ENCODE data around the gene SEPTIN8.

Gene SEPTIN8

DNA sequence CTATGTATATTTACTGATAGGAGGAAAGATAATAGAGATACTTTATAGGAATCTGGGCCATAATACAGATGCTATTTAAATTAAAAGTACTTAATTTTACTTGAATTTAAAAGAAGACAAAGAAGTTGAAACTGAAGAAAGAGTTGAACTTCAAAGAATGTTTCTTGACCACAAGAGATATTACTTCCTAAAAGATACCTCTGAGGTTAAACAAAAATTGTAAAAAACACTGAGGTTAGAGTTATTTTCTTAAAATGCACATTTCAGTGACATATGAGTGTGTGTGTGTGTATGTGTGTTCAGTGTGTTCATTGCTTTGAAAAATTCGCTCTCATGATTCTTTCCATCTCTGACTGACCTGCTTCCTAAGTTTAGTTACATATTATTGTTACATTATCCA, 3.5 kb upstream of the SEPTIN8 start:
- Histone ChIP-seq H3K27me3 (replicated peaks) (no peaks in the 10 kb centered on the region), H3K27ac (no peak overlapping the region), H3K36me3 (replicated peaks) (no peaks in the 10 kb centered on the region), H3K4me3 (ENCODE audit: low read depth, low read length) (no peak overlapping the region)
- no peak for DNase-seq
- no peak for TF ChIP-seq CTCF (IDR thresholded peaks at IDR 0.05; ENCODE audit: low read depth, low read length, missing control alignments)
- in situ Hi-C loops (cut with HindIII; ENCODE audit: low pct_ligation_motif_present, low sequenced_read_pairs) = no loop called here

GRCh38 chr5:132779961-132780360, 2.9 kb upstream of the SEPTIN8 start:
- Histone ChIP-seq H3K27ac (no peak overlapping the region), H3K36me3 (replicated peaks) (no peaks in the 10 kb centered on the region), H3K27me3 (replicated peaks) (no peaks in the 10 kb centered on the region), H3K4me3 (ENCODE audit: low read depth, low read length) (no peak overlapping the region)
- TF ChIP-seq CTCF (IDR thresholded peaks at IDR 0.05; ENCODE audit: low read depth, low read length, missing control alignments) = no peak
- no peak for DNase-seq
- in situ Hi-C loops (cut with HindIII; ENCODE audit: low pct_ligation_motif_present, low sequenced_read_pairs) = no loop called here

DNA sequence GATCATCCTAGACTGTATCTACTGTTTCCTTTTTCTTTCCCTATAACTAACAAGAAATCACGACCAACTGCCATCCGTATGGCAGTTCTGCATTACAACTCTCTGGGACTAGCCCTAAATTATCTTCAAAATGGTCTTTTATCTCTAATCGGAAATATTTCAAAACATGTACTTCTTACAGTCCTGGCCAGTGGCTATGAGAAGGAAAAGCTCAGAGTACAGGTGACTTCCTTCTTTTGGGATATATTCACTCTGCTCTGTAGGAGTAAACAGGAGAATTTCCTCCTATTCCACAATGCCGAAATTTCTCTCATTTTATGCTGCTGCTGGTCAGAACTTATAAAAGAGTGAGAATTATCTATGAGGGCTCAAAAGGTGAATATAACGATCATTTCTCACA, 1.8 kb upstream of the SEPTIN8 start:
- TF ChIP-seq CTCF (IDR thresholded peaks at IDR 0.05; ENCODE audit: low read depth, low read length, missing control alignments) = no peak
- in situ Hi-C loops (cut with HindIII; ENCODE audit: low pct_ligation_motif_present, low sequenced_read_pairs) = no loop called here
- H3K27ac ChIP-seq = no peak overlapping the region
- H3K36me3 ChIP-seq (replicated peaks) = no peaks in the 10 kb centered on the region
- no peak overlapping the region for H3K4me3 ChIP-seq (ENCODE audit: low read depth, low read length)
- no peak for DNase-seq
- H3K27me3 ChIP-seq (replicated peaks) = no peaks in the 10 kb centered on the region

GRCh38 chr5:132778129-132778528, 1.1 kb upstream of the SEPTIN8 start:
- Histone ChIP-seq H3K4me3 (ENCODE audit: low read depth, low read length) (peak overlapping the region; percentile 77), H3K27me3 (replicated peaks) (no peaks in the 10 kb centered on the region), H3K36me3 (replicated peaks) (no peaks in the 10 kb centered on the region), H3K27ac (no peak overlapping the region)
- TF ChIP-seq CTCF (IDR thresholded peaks at IDR 0.05; ENCODE audit: low read depth, low read length, missing control alignments) = no peak
- in situ Hi-C loops (cut with HindIII; ENCODE audit: low pct_ligation_motif_present, low sequenced_read_pairs) = no loop called here
- DNase-seq = no peak

DNA sequence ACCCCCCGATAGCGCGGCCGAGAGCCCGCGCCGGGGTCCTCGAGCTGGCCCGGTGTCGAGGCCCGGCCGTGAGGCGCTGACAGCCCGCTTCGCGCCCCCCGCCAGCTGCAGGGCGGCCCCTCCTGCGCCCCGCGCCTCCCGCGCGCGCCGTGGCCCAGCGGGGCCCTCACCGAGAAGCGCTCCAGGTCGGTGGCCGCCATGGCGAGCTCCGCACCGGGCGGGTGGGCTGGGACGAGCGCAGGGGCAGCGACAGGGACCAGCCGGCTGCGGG, 166 bp downstream of the SEPTIN8 start:
- no peak for DNase-seq
- no peak overlapping the region for H3K27ac ChIP-seq
- no peak for TF ChIP-seq CTCF (IDR thresholded peaks at IDR 0.05; ENCODE audit: low read depth, low read length, missing control alignments)
- H3K36me3 ChIP-seq (replicated peaks) = no peaks in the 10 kb centered on the region
- H3K27me3 ChIP-seq (replicated peaks) = no peaks in the 10 kb centered on the region
- H3K4me3 ChIP-seq (ENCODE audit: low read depth, low read length) = peak overlapping the region; percentile 77
- in situ Hi-C loops (cut with HindIII; ENCODE audit: low pct_ligation_motif_present, low sequenced_read_pairs) = no loop called here

DNA sequence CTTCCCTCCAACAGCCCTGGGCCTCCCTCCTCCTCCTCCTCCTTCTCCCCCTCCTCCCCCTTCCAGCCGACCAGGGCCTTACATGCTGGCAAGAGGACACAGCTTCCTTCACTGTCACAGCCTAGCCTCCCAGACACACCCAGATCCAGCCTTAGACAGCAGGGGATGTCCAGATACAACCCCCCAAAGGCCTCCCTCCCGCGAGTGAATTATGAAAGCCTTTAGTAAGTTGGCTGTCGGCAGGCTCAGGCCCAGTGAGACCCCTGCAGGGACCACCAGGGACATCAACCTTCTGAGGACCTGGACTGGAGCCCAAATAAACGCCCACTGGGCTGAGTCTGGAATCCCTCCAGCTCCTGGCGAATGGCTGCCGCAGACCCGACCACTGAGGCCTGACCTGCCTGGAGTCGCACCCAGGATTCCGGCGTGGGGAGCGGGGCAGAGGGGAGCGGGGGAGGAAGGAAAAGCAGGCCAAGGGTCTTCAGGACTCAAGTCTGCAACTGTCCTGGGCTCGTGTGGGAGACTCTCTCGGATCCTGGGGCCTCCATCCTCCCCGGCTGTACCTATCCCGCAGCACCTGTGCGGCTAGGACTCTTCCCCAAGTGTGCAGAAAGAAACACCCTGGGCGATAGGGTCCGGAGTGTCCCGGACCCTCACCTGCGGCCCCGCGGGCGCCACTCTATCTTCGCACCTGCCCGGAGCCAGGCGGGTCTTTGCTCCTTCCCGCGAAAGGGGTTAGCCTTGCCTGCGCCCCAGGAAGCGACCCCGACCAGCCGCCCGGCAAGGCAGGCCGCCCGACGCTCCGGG, 705 bp downstream of the SEPTIN8 start:
- no peaks in the 10 kb centered on the region for H3K27me3 ChIP-seq (replicated peaks)
- no peaks in the 10 kb centered on the region for H3K36me3 ChIP-seq (replicated peaks)
- in situ Hi-C loops (cut with HindIII; ENCODE audit: low pct_ligation_motif_present, low sequenced_read_pairs) = no loop called here
- H3K4me3 ChIP-seq (ENCODE audit: low read depth, low read length) = peak overlapping the region; percentile 77
- H3K27ac ChIP-seq = no peak overlapping the region
- peak; percentile 20 for DNase-seq
- TF ChIP-seq CTCF (IDR thresholded peaks at IDR 0.05; ENCODE audit: low read depth, low read length, missing control alignments) = no peak
